Neuronal stem cell (in vitro differentiated cells): ENCODE measurements around the gene CORO2B.

ENCODE experiments used
- DNase-seq: peaks from one replicate; pipeline ENCODE4 v3.0.0-alpha.2; 2013; ENCODE audit warnings: low spot score
- H2AFZ ChIP-seq: one replicate; pipeline ENCODE4 v1.6.1; 2013; ENCODE audit warnings: mild to moderate bottlenecking, low read length, inconsistent platforms
- H2AK5ac ChIP-seq: 2 replicates; pipeline ENCODE4 v1.6.1; 2013; ENCODE audit warnings: low read depth, mild to moderate bottlenecking, inconsistent platforms, low read length, moderate library complexity, mixed read lengths
- H2BK120ac ChIP-seq: 2 replicates; pipeline ENCODE4 v1.6.1; 2013; ENCODE audit warnings: low read depth, mild to moderate bottlenecking, inconsistent platforms, low read length, moderate library complexity, mixed read lengths
- H2BK12ac ChIP-seq: one replicate; pipeline ENCODE4 v1.6.1; 2013; ENCODE audit warnings: low read length, inconsistent platforms
- H2BK15ac ChIP-seq: 2 replicates; pipeline ENCODE4 v1.6.1; 2013; ENCODE audit warnings: mild to moderate bottlenecking, low read length, inconsistent platforms, mixed read lengths
- H2BK5ac ChIP-seq: one replicate; pipeline ENCODE4 v1.6.1; 2013; ENCODE audit warnings: inconsistent platforms, mild to moderate bottlenecking, low read length, moderate library complexity
- H3K14ac ChIP-seq: one replicate; pipeline ENCODE4 v1.6.1; 2013; ENCODE audit warnings: low read length, inconsistent platforms
- H3K18ac ChIP-seq: 2 replicates; pipeline ENCODE4 v1.6.1; 2013; ENCODE audit warnings: low read length, inconsistent platforms
- H3K23ac ChIP-seq: 2 replicates; pipeline ENCODE4 v1.6.1; 2013; ENCODE audit warnings: low read depth, mild to moderate bottlenecking, mixed read lengths, low read length, inconsistent platforms; ENCODE audit not compliant: poor library complexity
- H3K27ac ChIP-seq: replicated peaks from 3 replicates; pipeline ENCODE4 v1.5.1; 2013; ENCODE audit warnings: low read length, inconsistent platforms
- H3K27me3 ChIP-seq, 3 experiments: 2 replicates each; pipeline ENCODE4 v1.6.1; 2013; ENCODE audit warnings: low read length in 3 of 3, mild to moderate bottlenecking in 2 of 3, inconsistent platforms in 1 of 3, low read depth in 1 of 3, mixed read lengths in 1 of 3, moderate library complexity in 1 of 3; ENCODE audit not compliant: control insufficient read depth in 3 of 3, insufficient read depth in 3 of 3
- H3K36me3 ChIP-seq, 2 donors: replicated peaks in 1 of 2; 2 replicates each; pipeline ENCODE4 v1.6.1; 2013; ENCODE audit warnings: low read length in 2 of 2; ENCODE audit not compliant: control insufficient read depth in 2 of 2, insufficient read depth in 2 of 2
- H3K4ac ChIP-seq: 2 replicates; pipeline ENCODE4 v1.6.1; 2013; ENCODE audit warnings: inconsistent platforms, mild to moderate bottlenecking, low read length, moderate library complexity
- H3K4me1 ChIP-seq, 2 donors: 1 replicate in 1 of 2; 2 replicates in 1 of 2; pipeline ENCODE4 v1.6.1; 2013; ENCODE audit warnings: low read length in 2 of 2, low read depth in 1 of 2; ENCODE audit not compliant: control insufficient read depth in 2 of 2, insufficient read depth in 1 of 2
- H3K4me2 ChIP-seq: one replicate; pipeline ENCODE4 v1.6.1; 2013; ENCODE audit warnings: mild to moderate bottlenecking, low read length, inconsistent platforms; ENCODE audit not compliant: insufficient read depth, poor library complexity, severe bottlenecking
- H3K4me3 ChIP-seq, 2 donors: 2 replicates each; pipeline ENCODE4 v1.5.1; 2013; ENCODE audit warnings: low read length in 2 of 2, mild to moderate bottlenecking in 2 of 2, inconsistent platforms in 1 of 2, moderate library complexity in 1 of 2
- H3K79me1 ChIP-seq: one replicate; pipeline ENCODE4 v1.6.1; 2013; ENCODE audit warnings: low read depth, mild to moderate bottlenecking, inconsistent platforms, low read length, moderate library complexity
- H3K9ac ChIP-seq: one replicate; pipeline ENCODE4 v1.6.1; 2013; ENCODE audit warnings: mild to moderate bottlenecking, low read depth, low read length, inconsistent platforms; ENCODE audit not compliant: poor library complexity
- H3K9me3 ChIP-seq, 2 donors: replicated peaks in 1 of 2; 2 replicates each; pipeline versions ENCODE3 to v1.6.1; 2013; ENCODE audit warnings: low read length in 2 of 2, mild to moderate bottlenecking in 2 of 2, inconsistent platforms in 1 of 2, low read depth in 1 of 2, mixed read lengths in 1 of 2, moderate library complexity in 1 of 2; ENCODE audit not compliant: control insufficient read depth in 2 of 2, insufficient read depth in 1 of 2
- H4K8ac ChIP-seq: one replicate; pipeline ENCODE4 v1.6.1; 2013; ENCODE audit warnings: low read depth, mild to moderate bottlenecking, inconsistent platforms, low read length, moderate library complexity
- H4K91ac ChIP-seq: one replicate; pipeline ENCODE4 v1.6.1; 2013; ENCODE audit warnings: low read length, low read depth, mild to moderate bottlenecking, inconsistent platforms; ENCODE audit not compliant: poor library complexity
- WGBS, 2 donors: extraction: QIAGEN DNeasy Blood & Tissue Kit; methylation state at CpG; one replicate each; pipeline ENCODE4 v1.1.7; 2013; ENCODE audit warnings: missing lambda C conversion rate in 2 of 2, mixed read lengths in 1 of 2; ENCODE audit not compliant: insufficient read length in 2 of 2, insufficient replicate concordance in 1 of 2; ENCODE audit errors: extremely low coverage in 2 of 2; 5-methylcytosine and 5-hydroxymethylcytosine counted together

CORO2B gene

DNA sequence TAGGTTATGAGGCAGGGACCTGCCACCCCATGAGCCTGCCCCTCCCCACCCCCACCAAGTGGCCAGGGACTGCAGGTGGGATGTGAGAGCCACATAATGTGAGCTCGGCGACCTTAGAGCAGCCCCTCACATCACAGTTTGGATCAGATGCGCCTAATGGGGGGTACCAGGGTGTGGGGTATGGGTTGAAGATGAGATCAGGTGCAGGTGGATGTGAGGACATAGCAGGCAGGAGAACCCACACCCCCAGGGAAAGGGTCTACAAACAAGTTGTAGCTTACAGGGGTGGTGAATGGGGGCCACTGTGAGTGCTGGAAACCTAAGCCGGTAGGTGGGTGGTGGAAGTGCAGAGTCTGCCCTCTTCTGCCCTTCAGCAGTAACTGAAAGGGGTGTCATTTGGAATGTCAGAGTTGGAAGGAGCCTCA lies 94.0 kb downstream of the CORO2B start:
- Histone ChIP-seq H3K23ac (no peak overlapping the region), H3K4ac (no peak overlapping the region), H2BK12ac (no peak overlapping the region), H3K4me3 (no peak overlapping the region), H3K9me3 (no peaks in the 10 kb centered on the region), H3K27ac (no peak overlapping the region), H2AK5ac (peak overlapping the region; percentile 42), H4K8ac (no peak overlapping the region), H4K91ac (no peak overlapping the region), H2BK15ac (peak overlapping the region; percentile 25), H3K36me3 (no peaks in the 10 kb centered on the region), H3K9ac (peak overlapping the region; percentile 67), H2AFZ (no peak overlapping the region), H2BK5ac (no peak overlapping the region), H3K4me1 (peaks cover 4 to 14% of the 10 kb centered on the region in 2 donors), H3K18ac (no peak overlapping the region), H3K27me3 (no peaks in the 10 kb centered on the region), H3K4me2 (no peak overlapping the region), H3K79me1 (no peaks in the 10 kb centered on the region), H3K14ac (no peak overlapping the region), H2BK120ac (no peak overlapping the region)
- WGBS, 2 donors: no CpG with 5 or more reads among the region's 4 CpGs
- DNase-seq: no peak

DNA sequence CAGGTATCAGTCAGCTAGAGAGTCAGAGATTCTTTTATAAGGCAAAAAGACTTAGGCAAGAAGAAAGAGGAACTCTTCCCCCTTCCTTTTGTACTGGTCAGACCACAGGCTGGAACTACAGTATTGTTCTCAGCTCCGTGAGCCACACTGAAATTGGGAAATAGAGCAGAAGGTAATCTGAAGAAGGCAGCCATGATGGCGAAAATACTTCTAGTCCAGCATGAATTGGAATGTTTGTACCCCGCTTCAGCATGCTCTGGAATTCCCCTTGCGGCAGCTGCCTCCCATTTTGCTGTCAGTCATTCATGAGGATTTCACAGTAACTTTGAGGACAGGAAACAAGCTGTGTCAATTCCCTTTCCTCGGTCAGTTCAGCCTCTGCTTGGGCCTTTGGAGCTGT lies 96.2 kb downstream of the CORO2B start:
- Histone ChIP-seq H3K4me3 (no peak overlapping the region), H3K18ac (no peak overlapping the region), H2BK12ac (no peak overlapping the region), H3K27ac (no peak overlapping the region), H4K8ac (no peak overlapping the region), H2BK15ac (no peak overlapping the region), H4K91ac (no peak overlapping the region), H3K79me1 (no peaks in the 10 kb centered on the region), H2AK5ac (no peak overlapping the region), H3K4ac (no peak overlapping the region), H3K4me2 (no peak overlapping the region), H3K4me1 (peaks cover 4 to 14% of the 10 kb centered on the region in 2 donors), H3K9me3 (no peaks in the 10 kb centered on the region), H3K14ac (no peak overlapping the region), H2BK5ac (no peak overlapping the region), H3K9ac (no peak overlapping the region), H2BK120ac (no peak overlapping the region), H3K23ac (no peak overlapping the region), H3K36me3 (no peaks in the 10 kb centered on the region), H2AFZ (no peak overlapping the region), H3K27me3 (no peaks in the 10 kb centered on the region)
- no peak for DNase-seq
- no CpG with 5 or more reads among the region's 5 CpGs for WGBS, 2 donors

DNA sequence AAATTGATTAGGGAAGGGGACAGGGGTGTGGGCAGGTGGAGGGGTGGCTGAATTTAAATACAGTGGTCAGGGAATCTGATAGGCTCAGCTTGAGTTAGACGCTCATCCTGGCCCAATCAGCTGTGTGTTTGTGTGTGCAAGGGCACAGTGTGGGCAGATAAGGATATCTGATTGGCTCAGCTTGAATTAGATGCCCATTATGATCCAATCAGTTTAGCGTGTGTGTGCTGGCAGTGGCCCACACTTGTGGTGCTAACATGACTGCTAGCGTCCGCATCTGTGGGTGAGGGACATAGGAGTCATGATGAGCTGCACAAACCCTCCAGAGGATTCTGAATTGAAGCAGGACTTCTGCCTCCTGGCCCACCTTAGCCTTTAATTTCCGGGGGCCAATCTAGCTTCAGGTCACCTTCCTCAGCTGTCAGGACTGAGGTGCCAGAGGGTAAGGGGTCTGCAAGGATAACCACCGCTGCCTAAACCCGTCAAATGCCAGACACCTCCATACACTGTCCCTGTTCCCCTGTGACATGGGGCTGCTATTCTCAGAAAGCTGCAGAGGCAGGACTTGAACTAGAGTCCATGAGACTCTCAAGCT lies 97.3 kb downstream of the CORO2B start:
- Histone ChIP-seq H3K4ac (no peak overlapping the region), H3K27ac (no peak overlapping the region), H3K9me3 (no peaks in the 10 kb centered on the region), H2BK120ac (no peak overlapping the region), H3K18ac (no peak overlapping the region), H3K4me1 (peaks cover 4 to 14% of the 10 kb centered on the region in 2 donors), H3K4me2 (no peak overlapping the region), H2AK5ac (no peak overlapping the region), H4K8ac (no peak overlapping the region), H2BK15ac (no peak overlapping the region), H3K36me3 (no peaks in the 10 kb centered on the region), H3K9ac (no peak overlapping the region), H3K27me3 (no peaks in the 10 kb centered on the region), H2AFZ (no peak overlapping the region), H3K79me1 (no peaks in the 10 kb centered on the region), H3K23ac (no peak overlapping the region), H3K14ac (no peak overlapping the region), H2BK12ac (no peak overlapping the region), H2BK5ac (no peak overlapping the region), H3K4me3 (no peak overlapping the region), H4K91ac (no peak overlapping the region)
- no CpG with 5 or more reads among the region's 7 CpGs for WGBS, 2 donors
- DNase-seq: no peak

DNA sequence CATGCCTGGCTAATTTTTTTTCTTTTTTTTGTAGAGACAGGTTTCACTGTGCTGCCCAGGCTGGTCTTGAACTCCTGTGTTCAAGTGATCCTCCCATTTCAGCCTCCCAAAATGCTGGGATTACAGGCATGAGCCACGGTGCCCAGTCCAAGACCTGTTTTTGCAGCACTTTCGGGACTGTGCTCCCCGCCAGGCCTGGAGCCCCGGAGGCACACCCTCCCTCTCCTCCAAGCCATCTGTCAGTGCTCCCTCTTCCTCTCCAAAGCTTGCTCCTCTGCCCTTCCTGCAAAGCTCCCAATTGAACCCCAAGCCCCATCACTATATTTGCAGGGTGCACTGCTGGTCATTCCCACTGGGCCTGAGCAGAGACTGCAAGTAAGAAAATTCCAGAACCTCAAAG lies 98.1 kb downstream of the CORO2B start:
- WGBS, 2 donors: no CpG with 5 or more reads among the region's 4 CpGs

More for the DNA sequence above, 98.1 kb downstream of the CORO2B start:
- H3K4ac ChIP-seq: no peak overlapping the region
- no peak overlapping the region for H3K4me2 ChIP-seq
- no peak overlapping the region for H2AK5ac ChIP-seq
- H3K9me3 ChIP-seq: no peaks in the 10 kb centered on the region
- H3K36me3 ChIP-seq: no peaks in the 10 kb centered on the region
- DNase-seq: no peak
- H3K18ac ChIP-seq: no peak overlapping the region
- peaks cover 4 to 14% of the 10 kb centered on the region in 2 donors for H3K4me1 ChIP-seq
- no peak overlapping the region for H3K4me3 ChIP-seq
- no peak overlapping the region for H3K23ac ChIP-seq
- no peak overlapping the region for H2BK12ac ChIP-seq
- H4K8ac ChIP-seq: no peak overlapping the region
- H2AFZ ChIP-seq: no peak overlapping the region
- no peak overlapping the region for H2BK5ac ChIP-seq
- no peak overlapping the region for H2BK120ac ChIP-seq
- H3K14ac ChIP-seq: no peak overlapping the region
- no peaks in the 10 kb centered on the region for H3K79me1 ChIP-seq
- H3K27ac ChIP-seq: no peak overlapping the region
- no peak overlapping the region for H4K91ac ChIP-seq
- no peaks in the 10 kb centered on the region for H3K27me3 ChIP-seq
- H2BK15ac ChIP-seq: no peak overlapping the region
- no peak overlapping the region for H3K9ac ChIP-seq
